COR-L47 (cell line): ENCODE data around the gene ATP2B2.
A peak's percentile ranks its signal among the peaks of the same experiment; 100 is the strongest.
"Not testable (repeated sequence)": the region's sequence is repeated elsewhere in the genome, so short reads cannot be mapped to it uniquely, and the experiment has no call there.

Source experiments
- DNase-seq: peaks from one replicate; lab custom pipeline; 2025; lab: John Stamatoyannopoulos, UW

The ATP2B2 gene

DNA sequence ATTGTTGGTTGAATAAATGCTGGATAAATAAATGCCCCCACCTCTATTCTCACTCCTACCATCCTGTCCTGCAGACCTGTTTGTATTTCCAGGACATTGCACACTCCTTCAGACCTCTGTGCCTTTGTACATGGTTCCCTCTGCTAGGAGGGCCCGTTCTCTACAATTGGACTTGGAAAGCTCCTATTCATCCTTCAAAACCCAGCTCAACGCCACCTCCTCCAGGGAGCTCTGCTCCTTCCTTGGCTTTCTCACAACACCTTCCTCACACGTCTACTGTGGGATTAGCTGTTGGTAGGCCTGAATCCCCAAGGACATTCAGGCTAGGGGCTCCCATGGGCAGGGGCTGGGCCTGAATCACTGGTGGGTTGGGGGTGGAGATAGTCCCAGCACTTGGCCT is 105.8 kb downstream of the ATP2B2 start:
- no peak for DNase-seq

DNA sequence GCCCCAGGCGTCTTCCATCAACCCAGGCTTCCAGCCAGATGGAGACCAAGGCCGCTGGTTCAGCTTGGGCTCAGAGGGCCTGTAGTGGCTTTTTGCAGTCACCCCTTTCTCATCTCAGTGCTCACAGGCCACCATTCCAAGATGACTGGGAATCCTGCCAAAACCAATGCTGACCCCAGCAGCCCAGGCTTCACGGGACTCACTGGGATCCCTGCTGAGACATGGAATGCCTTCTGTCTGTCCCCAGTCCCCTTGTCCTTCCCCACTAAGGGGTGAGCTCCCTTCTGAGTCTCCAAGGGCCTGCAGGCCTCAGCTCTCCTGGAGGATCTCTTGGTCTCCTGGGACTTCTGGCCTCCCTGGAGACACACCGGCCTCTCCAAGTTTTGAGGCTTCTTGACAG is 107.0 kb downstream of the ATP2B2 start:
- DNase-seq: no peak

DNA sequence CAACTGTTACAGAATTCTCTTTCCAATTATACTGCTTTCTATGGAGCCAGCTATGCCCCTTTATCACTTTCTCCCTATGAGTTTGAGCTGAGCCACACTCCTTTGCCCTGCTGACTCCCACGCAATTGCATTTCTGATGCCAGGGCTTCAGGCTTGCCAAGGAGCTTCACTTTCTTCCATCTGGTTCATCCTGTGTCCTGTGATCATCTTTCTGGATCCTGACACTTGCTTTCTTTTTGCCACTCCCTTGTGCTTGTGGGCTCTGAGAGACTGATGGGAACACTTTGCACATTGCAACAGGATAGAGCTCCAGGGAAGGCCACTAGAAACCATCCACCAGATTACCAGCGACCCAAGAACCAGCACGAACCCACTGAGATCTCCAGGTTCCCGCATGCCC is 107.5 kb downstream of the ATP2B2 start:
- no peak for DNase-seq

DNA sequence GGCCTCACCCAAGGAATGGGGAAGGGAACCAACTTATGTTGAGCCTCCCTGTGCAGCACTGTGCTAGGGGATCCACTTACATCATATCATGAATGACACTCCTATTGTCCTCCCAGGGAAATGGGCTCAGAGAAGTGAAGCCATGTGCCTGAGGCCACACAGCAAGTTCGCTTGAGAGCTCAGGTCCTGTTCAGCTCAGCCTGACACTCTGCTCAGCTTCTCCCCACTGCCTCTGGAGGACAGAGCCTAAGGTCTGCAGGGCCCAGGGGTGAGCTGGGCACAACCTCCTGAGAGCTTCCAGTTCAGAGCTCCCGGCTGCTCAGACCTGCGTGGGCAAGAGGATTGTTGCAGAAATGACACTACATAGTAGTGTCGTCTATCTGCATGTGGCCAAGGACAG is 108.5 kb downstream of the ATP2B2 start:
- no peak for DNase-seq

DNA sequence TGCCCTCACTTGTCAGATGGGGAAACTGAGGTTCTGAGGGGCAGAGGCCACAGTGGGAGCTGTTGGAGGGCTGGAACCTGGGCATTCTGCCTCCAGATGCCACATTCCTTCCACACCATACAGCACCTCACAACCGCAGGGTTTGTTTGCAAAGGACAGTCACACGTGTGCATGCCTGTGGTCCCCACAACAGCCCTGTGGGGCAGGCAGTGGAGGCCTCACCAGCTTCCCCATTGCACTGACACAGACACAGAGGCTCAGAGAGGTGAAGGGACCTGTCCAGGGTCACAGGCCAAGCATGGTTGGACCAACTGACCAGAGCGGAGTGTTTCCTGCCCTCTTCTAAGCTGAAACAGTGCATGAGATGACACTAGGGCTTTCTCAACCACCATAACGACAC is 109.3 kb downstream of the ATP2B2 start:
- no peak for DNase-seq

DNA sequence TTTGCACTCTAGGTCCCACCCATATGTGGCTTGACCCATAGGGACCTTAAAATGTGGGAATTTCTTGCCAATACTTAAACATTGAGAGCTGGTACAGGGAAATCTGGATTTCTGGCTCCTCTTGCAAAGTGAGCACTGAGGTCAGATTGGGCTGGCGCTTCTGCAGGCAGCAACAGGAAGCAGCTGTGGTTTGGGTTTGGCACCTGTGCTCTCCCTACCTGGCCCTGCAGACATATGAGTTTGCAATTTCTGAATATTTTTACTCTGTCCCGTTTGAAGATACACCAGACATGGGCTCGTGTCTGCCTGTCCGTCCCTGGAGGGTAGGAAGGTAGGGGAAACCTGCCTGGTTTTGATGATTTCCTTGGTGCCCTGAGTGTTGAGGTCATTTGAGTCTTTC is 109.7 kb downstream of the ATP2B2 start:
- DNase-seq: no peak

DNA sequence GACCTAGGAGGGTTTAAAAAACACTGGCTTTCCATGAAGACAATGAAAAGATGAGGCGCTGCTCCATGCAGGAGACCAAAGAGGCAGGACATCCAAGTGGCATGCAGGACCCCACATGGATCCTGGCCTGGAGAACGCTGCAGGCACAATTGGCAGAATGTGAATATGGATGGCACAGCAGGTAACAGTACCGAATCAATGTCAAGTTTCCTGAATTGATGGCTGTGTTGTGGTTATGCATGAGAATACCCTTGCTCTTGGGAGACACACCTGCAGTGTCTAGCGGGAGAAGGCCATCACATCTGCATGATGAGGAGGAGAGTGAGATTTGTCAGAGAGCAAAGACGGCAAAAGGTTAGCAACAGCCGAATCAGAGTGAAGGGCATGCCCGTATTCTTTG is 110.2 kb downstream of the ATP2B2 start:
- DNase-seq: no peak

DNA sequence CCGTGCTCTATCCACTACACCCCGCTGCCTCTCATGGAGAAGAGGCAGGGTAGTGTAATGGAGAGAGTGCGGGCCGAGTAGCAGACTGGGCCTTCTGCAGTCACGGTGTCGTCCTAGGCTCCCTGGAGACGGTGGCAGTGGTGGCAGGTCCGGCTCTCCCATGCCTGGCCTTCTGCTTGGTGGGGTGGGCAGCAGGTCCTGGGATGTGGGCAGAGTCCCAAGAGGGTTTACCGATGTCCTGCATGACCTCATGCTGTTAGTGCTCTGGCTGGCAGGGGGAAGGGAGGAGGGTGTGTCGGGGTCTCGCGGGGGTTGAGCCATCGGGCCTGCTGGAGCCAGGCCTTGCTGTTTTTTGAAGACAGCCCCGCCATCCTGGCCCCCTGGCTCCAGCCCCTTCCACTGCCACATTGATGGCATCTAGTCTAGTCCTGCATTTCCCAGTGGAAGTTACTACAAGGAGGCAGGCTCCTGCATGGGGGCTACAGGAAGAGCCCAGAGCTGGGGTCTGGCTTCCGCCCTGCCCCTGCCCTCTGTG is 110.8 kb downstream of the ATP2B2 start:
- DNase-seq: no peak

DNA sequence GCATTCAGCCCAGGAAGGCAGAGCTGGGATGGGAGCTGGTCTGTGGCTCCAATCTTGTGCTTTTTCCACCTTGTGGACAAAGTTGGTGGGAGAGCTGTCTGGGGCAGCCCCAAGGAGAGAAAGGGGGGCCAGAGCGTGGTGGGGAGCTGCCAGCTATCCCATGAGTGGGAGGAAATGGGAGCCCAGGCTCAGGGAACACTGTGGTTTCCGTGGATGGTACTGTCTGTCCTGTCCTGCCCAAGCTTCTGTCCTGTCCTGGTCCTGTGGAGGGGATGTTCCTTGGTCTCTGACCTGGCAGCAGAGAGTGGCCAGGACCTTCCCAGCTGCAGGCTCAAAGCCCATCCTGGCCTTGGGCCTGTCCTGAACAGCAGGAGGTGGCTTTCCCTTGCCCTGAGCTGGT is 111.9 kb downstream of the ATP2B2 start:
- no peak for DNase-seq

DNA sequence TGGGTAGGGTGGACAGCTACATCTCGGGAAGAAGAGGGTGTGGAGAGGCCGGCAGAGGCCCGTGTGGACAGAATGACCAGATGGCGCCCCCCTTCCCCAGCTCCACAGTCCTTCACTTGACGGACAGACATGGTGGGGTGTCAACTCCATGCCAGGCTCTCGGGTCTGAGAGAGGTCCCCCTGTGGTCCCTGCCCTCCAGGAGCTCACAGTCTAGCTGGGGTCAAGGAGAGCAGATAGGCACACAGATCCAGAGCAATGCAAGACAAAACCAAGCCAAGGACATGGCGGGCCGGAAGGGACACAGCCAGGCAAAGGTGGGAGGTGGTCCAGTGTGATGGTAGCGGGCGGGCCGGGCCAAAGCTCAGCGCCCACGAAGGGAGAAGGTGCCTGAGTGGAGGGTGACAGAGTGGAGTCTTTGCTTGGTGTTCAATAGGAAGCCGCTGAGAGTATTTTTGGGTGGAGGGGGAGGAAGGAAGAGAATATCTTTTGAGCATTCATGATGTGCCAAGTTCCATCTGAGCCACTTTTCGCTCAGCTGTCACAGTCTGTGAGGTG is 112.4 kb downstream of the ATP2B2 start:
- DNase-seq: no peak

DNA sequence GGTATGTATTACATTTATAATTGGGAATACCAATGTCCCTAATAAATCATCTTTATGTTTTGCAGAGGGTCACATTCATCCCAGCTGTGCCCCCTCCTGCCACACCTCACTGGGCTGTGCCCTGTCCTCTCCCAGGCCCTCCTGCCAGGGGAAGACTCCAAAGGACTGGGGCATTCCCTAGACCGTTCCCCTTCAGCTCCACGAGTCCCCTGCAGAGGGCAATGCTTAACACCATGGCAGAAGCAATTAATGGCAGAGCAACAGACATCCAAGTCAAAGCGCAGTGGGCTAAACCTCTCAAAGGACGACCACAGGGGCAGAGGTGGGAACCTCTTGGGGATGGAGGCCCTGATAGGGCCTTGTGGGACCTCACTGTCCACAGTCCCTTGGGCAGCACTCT is 113.1 kb downstream of the ATP2B2 start:
- DNase-seq: no peak

DNA sequence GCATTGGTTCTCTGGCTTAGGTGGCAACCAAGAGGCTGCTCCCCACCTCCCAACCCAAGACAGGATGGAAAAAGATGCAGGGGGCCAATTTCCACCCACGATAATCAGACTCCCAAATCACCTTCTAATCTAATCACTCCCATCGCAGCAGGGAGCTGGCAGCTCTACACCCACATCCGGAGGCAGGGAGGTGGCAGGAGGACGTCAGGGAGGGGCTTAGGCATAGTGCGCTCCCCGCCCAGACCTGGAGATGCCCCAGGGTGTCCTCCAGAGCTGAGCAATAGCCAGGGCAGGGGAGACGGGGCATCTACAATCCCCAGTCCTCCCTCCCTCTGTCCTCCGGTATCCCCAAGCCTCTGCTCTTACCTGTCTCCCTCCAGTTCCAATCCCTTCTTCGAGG is 114.0 kb downstream of the ATP2B2 start:
- DNase-seq: peak; percentile 51

DNA sequence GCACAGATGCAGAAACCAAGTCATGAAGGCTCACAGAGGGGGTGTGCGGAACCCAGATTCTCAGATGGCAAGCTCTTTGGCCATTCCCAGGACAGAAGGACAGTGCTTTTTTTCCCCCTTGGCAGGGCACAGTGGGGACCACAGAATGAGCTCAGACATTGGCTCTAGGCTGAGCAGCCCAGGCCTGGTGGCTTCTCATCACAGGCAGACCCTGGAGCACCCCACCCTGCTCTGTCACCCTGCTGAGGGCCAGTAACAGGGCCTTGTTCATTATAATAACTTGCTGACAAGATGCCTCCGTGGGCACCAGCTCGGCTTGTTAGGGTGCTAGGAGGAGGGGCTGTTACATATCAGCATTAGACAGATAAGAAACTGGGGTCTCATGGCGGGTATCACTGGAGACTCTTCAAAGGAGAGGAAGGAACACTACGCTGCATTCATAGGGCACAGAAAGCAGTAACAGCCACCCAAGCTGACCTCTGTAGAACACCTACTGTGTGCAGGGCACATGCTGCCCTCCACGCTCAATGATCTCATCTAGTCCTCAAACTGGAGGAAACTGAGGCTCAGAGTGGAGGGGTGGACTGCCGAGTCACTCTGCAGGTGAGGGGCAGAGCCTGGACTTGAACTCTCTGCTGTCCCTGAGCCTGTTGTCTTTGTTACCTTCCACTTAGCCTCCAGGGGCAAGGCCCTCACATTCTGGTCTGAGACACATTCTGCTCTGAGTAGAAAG is 114.6 kb downstream of the ATP2B2 start:
- DNase-seq: no peak

DNA sequence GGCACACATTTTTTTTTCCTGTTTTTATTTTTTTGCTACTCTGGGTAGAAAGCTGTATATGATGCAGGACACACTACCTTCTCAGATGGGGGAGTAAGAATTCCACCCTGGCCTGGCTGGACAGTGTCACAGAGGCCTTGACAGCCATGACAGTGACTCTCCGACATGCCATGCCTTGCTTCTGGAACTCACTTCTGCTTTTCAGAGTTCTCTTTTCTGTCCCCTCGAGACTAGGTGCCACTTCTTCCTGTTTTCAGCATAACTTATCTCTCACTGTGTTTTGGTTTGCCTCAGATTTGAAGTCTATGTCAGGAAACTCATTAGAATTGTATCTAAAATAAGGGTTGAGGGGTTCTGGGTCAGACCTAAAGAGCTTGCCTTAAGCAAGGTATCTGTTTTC is 115.4 kb downstream of the ATP2B2 start:
- DNase-seq: no peak

DNA sequence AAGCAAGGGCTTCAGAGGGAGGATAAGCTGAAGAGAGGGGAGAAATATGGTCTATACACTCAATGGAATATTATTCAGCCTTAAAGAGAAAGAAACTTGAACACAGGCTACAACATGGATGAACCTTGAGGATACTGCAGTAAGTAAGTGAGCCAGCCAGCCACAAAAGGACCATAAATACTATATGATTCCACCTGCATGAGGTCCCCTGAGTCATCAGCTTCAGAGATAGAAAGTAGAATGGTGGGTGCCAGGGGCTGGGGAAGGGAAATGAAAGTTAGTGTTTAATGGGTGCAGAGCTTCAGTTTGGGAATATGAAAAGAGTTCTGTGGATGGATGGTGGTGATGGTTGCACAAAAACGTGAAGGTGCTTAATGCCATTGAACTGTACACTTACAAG is 116.0 kb downstream of the ATP2B2 start:
- DNase-seq: no peak

DNA sequence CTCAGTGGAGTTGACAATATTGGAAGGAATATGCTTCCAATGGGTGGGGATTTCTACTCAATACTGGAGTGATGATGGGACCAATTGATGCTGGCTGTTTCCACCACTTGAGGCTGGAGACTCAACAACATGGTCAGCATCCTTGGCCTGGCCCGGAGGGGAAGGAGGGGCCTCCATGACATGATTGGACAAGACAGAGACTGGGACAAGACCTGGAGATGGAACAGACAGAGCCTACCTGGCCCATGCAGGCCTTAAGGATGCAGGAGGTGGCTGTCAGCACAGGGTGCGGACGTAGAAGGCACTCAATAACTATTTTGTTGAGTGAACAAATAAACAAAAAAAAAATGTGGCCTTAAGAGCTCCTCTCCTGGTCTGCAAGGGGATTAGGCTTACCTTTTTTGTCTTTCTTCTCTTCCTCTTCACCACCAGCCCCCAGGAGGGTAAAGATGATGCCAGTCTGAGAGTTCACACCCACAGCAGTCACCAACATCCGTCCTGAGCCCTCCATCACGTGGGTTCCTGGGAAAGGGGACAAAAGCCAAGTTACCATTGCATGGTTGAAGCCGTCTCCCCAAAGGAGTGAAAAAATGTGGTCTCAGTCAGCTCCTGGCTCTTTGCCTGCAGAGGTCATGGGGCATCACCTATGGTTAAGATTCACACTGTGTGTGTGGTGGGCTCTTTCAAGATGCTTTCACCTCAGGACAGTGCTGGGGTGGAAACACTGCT is 117.3 kb downstream of the ATP2B2 start:
- DNase-seq: no peak

DNA sequence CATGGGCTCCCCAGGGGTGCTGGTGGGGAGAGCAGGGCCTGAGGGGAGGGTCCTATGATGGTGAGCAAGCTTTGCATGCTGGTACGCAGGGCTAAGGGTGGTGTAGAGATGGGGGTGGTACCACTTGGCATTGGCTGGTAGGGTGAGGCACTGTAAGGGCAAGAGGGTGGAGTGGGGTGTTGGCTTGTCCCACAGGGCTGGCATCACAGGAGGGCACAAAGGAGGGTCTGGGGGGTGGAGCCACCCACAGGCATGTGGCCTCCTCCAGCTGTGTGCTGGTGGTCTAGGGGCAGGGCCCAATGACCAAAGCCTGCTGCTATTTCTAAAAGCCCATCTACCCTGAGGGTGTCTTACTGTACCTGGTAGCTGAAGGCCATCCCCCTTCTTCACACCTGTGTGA is 119.3 kb downstream of the ATP2B2 start:
- no peak for DNase-seq

DNA sequence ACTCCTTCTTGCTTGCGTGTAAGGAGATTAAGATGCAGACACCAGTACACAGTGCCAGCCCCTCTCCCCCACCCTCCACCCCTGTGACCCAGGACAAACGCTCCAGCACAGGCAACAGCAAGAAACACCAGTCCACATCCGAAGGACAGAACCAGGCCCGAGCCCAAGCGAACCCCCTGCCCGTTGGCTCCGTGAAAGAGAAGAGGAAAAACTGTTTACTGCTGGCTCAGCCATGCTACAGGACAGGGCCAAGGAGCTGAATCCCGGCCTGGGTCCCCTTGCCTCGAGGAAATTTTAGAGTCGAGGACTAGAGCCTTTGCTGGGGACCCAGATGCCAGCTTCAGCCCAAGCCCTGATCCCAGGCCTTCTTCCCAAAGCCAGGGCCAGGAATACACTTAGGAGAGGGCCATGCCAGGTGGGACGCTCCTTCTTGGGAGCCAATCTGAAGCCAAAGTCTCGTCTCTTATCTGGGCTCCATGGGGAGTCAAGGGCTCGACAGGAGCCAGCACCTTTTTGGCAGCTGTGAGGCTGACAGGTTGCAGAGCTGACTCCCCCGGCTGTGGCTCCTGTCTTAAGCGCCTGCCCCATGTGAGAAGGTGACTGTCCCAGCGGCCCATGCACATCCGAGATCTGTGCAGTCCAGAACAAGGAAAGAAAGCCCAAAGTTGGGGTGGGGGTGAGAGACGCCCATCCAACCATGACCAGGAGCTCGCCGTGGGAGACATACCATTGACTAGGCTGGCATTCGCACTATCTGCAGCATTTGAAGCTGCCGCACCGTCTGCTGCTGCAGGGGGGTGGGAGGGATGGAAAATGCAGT is 120.6 kb downstream of the ATP2B2 start:
- DNase-seq: no peak

DNA sequence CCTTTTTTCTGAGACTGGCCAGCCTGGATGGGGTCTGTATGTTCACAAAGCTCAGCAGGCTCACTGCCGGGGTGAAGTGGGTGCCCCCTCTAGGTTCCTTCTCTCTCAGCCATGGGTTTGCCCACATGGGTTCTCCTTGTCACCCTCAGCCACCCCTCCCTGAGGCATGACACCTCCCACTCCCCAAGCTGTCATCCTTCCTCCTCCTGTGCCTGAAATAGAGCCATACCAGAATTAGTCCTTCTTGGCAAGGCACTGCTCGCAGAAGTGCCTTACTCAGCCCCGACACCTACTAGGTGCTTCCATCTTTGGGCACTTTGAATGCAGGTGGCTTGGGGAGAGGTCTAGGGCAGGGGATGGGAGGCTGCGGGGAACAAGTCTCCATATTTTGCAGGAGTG is 121.5 kb downstream of the ATP2B2 start:
- DNase-seq: no peak

DNA sequence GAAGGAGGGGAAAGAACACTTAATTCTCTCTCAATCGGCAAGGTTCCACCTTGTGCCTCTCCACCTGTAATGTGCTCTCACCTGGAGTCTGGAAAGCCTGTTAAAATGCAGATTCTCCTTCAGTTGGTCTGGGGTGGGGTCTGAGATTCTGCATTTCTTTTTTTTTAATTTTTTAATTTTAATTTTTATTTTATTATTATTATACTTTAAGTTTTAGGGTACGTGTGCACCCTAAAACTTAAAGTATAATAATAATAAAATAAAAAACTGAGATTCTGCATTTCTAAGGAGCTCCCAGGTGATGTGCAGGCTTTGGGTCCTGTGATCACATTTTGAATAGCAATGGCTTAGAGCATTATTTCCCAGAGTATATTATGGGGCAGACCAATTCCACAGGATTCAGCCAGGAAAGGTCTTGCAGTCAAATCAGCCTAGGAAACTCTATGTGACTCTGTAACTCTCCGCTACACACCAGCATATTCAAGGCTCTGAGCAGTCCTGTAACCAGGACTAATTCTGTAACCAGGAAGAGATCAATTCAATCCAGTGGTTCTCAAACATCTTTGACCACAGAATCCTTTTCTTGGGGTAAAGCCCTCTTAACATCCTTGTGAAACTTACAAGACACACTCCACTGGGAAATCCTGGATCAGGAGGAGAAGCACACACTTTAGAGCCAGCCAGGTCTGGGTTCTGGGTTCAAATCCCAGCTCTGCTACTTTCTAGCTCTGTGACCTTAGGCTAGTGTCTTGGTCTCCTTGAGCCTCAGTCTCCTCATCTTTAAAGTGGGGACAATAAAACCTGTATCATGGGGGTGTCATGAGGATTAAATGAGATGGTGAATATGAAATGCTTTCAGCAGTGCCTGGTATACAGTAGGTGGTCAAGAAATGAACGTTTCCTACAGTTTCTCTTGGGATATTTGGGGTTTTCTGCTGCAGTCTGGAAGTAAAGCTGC is 122.2 kb downstream of the ATP2B2 start:
- DNase-seq: no peak

DNA sequence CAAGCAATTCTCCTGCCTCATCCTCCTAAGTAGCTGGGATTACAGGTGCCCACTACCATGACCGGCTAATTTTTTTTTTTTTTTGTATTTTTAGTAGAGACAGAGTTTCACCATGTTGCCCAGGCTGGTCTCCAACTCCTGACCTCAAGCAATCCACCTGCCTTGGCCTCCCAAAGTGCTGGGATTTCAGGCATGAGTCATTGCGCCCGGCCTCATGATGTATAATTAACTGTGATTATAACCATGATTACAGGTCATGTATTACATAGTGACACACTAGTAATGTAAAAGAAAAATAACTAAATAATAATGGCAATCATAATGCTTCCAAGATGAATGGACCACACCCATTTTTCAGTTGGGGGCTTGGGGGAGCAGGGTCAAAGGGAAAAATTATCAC is 122.9 kb downstream of the ATP2B2 start:
- not testable (repeated sequence) for DNase-seq
